ENCODE data around the gene NDUFAF5.
A peak's percentile ranks its signal among the peaks of the same experiment; 100 is the strongest.

The NDUFAF5 gene

DNA sequence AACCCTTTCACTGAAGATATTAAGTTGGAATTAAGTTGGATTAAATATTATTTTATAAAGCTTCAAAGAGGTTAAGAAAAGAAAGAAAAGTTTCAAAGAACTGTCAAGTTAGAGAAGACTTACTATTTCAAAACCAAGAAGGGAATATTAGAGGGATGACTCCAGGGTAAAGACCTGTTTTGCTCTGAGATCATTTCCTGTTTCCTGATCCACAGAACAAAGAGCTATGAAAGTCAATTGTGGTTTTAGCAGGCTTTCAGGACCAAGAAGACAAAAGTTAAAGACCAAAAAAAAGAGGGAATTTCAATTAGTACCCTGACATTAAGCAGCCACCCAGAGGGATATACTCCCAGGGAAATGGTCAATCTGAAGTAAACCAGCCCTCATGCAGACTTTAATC, 19.5 kb upstream of the NDUFAF5 start:
- Mint-ChIP-seq H3K27ac (peak overlapping the region in 1 of 2 donors; percentile 85), H3K4me3 (no peak overlapping the region), H3K9me3 (peaks cover 6 to 8% of the 10 kb centered on the region in 2 donors), H3K27me3 (no peaks in the 10 kb centered on the region), H3K4me1 (peaks cover 12% of the 10 kb centered on the region)
- no peak for ATAC-seq
- DNase-seq = no peak

DNA sequence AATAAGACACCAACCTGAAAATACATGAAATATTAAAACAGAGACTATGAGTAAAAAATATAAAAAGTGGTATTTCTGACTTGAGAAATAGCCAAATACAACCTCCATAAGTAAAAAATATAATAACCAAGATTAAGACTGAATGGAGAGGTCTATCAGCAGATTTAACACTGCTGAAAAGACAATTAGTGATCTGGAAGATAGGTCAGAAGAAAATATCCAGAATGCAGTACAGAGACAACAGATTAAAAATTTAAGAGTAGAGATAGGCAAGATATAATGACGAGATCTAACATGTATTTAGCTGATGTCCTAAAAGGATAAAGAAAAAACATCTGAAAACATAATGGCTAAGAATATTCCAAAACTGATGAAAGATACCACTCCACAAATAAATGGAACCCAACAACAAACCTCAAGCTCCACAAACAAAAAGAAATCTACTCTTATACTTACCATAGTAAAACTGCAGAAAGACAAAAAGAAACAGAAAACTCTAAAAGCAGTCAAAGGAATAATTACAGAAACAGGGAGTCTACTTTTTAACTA, 18.9 kb upstream of the NDUFAF5 start:
- peak overlapping the region in 1 of 2 donors; percentile 33 for H3K27ac Mint-ChIP-seq
- peaks cover 6 to 8% of the 10 kb centered on the region in 2 donors for H3K9me3 Mint-ChIP-seq
- no peak for ATAC-seq
- no peak for DNase-seq
- H3K4me3 Mint-ChIP-seq = no peak overlapping the region
- peaks cover 12% of the 10 kb centered on the region for H3K4me1 Mint-ChIP-seq
- no peaks in the 10 kb centered on the region for H3K27me3 Mint-ChIP-seq

DNA sequence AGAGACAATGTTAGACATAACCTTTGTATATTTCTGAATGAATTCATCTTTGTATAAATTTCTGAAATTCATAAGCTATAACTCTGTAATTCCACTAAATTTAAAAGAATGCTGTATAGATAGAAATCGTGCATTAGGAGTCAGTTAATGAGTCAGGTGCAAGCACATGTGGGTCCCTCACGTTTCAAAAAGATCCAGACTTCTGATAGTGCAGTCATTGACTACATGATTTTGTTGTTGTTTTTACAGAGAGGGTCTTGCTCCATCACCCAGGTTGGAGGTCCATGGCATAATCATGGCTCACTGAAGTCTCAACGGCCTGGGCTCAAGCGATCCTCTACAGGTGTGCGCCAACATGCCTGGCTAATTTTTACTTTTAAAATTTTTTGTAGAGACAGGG, 14.7 kb upstream of the NDUFAF5 start:
- ATAC-seq = no peak
- Mint-ChIP-seq H3K4me1 (peaks cover 11% of the 10 kb centered on the region), H3K4me3 (no peak overlapping the region)

DNA sequence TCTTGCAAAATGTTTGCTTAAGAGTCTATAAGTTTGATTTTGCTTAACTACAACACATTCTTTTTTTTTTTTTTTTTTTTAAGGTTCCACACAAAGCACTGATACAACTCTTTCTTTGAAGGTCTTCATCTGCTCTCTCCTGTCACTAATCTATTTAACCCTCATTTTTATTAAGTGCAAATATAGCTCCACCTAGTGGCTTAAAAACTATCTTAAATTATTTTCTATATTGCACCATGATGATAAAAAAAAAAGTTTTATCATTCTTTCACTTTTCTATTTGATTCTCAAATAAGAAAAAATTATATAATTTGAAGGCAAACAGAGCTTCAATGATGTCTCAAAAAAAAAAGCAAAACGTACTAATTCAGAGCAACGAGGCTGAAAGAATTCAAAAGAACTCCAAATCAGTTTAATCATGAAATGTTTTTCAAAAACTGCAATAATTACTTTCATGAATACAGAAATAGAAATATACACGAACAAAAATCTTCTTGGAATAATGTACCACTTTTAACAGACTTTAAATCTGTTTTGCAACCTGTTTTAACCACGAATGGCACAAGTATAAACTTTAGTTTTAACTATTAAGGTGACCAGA, 12.9 kb upstream of the NDUFAF5 start:
- DNase-seq (no peak), ATAC-seq (no peak)
- peaks cover 5% of the 10 kb centered on the region for H3K4me1 Mint-ChIP-seq
- no peak overlapping the region for H3K27ac Mint-ChIP-seq
- H3K4me3 Mint-ChIP-seq = no peak overlapping the region
- no peaks in the 10 kb centered on the region for H3K9me3 Mint-ChIP-seq
- no peaks in the 10 kb centered on the region for H3K27me3 Mint-ChIP-seq

More for the DNA sequence above, 14.7 kb upstream of the NDUFAF5 start:
- Mint-ChIP-seq H3K9me3 (peaks cover 6 to 8% of the 10 kb centered on the region in 2 donors), H3K27me3 (no peaks in the 10 kb centered on the region), H3K27ac (no peak overlapping the region)
- DNase-seq = no peak

DNA sequence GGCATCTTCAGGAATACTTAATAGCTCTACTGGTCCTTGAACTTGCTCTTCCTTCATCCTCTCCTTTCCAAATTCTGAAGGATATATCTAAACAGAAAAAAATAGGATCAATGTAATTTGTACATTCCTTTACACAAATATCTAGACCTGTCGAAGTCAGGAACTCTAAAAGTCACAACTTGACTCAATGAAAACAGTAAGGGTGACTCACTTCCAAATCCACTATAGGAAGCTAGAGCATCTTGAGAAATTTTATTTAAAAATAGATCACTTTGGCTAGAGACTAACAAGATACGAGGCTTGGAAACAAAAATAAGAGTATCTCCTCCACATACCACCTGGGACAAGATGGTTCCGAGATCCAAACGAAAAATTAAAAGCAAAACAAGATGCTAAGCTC, 12.3 kb upstream of the NDUFAF5 start:
- ATAC-seq = no peak
- H3K27ac Mint-ChIP-seq = peak overlapping the region in 1 of 2 donors; percentile 82
- no peaks in the 10 kb centered on the region for H3K9me3 Mint-ChIP-seq
- peaks cover 11% of the 10 kb centered on the region for H3K4me1 Mint-ChIP-seq
- no peak for DNase-seq
- no peaks in the 10 kb centered on the region for H3K27me3 Mint-ChIP-seq
- no peak overlapping the region for H3K4me3 Mint-ChIP-seq

DNA sequence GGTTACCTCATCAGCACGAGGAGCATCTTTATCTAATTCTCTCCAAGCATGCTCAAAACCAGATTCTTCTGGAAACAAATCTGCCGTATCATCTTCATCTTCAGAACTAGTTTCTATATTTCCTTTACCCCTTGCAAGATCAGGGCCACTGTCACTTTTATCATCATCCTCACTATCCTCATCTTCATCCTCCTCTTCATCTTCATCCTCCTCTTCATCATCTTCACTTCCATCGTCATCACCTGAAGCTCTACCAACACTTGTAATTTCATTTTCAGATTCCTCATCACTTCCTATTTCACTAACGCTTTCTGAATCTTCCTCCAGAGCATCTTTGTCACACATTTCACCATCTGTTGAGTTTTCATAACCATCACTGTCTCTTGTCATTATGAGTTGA, 9.0 kb upstream of the NDUFAF5 start:
- Mint-ChIP-seq H3K27me3 (no peaks in the 10 kb centered on the region), H3K27ac (no peak overlapping the region), H3K9me3 (no peaks in the 10 kb centered on the region), H3K4me1 (peaks cover 30% of the 10 kb centered on the region), H3K4me3 (no peak overlapping the region)
- ATAC-seq = no peak
- DNase-seq = no peak

DNA sequence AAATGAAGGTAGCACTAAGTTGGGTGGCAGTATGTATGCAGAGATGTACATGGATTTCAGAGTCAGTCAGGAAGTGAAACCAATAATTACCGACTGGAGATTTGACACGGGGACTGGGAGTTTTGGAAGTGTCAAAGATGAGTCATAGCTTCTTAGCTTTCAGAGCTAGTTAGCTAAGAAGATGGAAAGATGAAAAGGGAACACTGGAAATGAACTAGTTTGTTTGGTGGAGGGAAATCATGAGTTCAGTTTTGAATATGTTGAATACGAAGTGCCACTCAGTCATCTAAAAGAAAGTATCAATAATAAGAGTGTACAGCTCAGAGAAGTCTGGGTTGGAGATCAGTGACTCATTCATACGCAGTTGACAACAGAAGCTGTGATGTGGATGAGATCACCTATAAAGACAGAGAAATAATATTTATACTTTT, 7.6 kb upstream of the NDUFAF5 start:
- Mint-ChIP-seq H3K4me1 (peaks cover 38% of the 10 kb centered on the region), H3K9me3 (no peaks in the 10 kb centered on the region), H3K27me3 (no peaks in the 10 kb centered on the region), H3K4me3 (no peak overlapping the region), H3K27ac (peak overlapping the region in 1 of 2 donors; percentile 16)
- ATAC-seq (peak; percentile 49), DNase-seq (no peak)

DNA sequence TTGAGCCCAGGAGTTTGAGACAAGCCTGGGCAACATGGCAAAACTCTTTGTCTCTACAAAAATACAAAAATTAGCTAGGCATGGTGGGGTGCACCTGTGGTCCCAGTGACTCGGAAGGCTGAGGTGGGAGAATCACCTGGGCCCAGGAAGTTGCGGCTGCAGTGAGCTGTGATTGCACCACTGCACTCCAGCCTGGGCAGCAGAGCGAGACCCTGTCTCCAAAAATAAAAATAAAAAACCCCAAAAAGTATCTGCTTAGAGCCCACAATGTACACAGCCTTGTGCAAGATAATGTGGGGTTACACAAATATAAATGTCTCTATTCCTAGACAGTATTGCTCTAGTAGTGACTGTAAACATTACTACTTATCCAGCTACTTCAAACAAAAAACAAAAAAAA, 6.0 kb upstream of the NDUFAF5 start:
- Mint-ChIP-seq H3K9me3 (no peaks in the 10 kb centered on the region), H3K4me1 (peaks cover 52% of the 10 kb centered on the region), H3K27ac (peak overlapping the region in 1 of 2 donors; percentile 57), H3K4me3 (no peak overlapping the region), H3K27me3 (no peaks in the 10 kb centered on the region)
- no peak for ATAC-seq
- no peak for DNase-seq

DNA sequence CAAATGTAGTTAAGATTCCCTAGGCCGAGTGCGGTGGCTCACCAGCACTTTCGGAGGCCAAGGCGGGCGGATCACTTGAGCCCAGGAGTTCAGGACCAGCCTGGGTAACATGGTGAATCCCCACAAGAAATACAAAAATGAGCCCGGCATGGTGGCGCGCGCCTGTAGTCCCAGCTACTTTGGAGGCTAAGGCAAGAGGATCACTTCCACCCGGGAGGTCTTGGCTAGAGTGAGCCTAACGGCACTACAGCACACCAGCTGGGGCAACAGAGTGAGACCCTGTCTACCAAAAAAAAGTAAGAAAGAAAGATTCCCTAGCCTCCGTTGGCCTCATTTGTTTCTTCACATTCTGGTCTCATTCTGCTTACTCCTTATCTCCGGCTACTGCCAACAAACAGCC, 1.3 kb upstream of the NDUFAF5 start:
- Mint-ChIP-seq H3K9me3 (no peaks in the 10 kb centered on the region), H3K27me3 (no peaks in the 10 kb centered on the region), H3K4me3 (peak overlapping the region; percentile 92 to 93), H3K4me1 (peaks cover 60% of the 10 kb centered on the region), H3K27ac (peak overlapping the region in 1 of 2 donors; percentile 27)
- ATAC-seq (no peak), DNase-seq (no peak)

DNA sequence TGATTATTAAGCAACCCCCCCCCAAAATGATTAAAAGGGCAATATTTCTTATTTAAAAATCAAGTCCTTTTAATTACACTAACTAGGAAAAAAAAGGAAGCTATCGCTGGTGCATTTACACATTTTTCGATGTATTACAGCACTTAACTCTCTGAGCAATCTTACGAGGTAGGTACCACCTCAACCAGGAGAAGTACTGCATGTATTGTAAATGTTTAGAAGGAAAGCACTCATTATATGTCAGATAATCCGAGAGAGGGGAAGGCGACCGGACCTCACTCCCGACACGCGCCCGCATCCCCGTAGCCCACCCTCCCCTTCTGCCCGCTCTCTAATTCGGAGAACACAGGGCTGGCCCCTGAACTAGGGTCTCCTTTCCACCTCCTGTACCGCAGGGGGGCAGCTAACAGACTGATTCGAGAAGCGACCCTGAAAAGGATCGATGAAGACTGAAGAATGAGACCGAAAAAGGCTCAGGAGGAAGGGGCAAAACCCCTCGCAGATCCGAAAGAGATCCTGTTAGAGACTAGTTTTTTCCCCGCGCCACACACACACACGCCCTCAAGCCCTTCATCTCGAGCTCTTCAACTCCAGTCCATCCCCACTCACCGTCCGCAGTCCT, 446 bp upstream of the NDUFAF5 start:
- DNase-seq (no peak), ATAC-seq (peak; percentile 16)
- peak overlapping the region; percentile 92 to 93 for H3K4me3 Mint-ChIP-seq
- no peaks in the 10 kb centered on the region for H3K27me3 Mint-ChIP-seq
- H3K27ac Mint-ChIP-seq = peak overlapping the region; percentile 97 to 100
- H3K4me1 Mint-ChIP-seq = peaks cover 55% of the 10 kb centered on the region
- H3K9me3 Mint-ChIP-seq = no peaks in the 10 kb centered on the region

DNA sequence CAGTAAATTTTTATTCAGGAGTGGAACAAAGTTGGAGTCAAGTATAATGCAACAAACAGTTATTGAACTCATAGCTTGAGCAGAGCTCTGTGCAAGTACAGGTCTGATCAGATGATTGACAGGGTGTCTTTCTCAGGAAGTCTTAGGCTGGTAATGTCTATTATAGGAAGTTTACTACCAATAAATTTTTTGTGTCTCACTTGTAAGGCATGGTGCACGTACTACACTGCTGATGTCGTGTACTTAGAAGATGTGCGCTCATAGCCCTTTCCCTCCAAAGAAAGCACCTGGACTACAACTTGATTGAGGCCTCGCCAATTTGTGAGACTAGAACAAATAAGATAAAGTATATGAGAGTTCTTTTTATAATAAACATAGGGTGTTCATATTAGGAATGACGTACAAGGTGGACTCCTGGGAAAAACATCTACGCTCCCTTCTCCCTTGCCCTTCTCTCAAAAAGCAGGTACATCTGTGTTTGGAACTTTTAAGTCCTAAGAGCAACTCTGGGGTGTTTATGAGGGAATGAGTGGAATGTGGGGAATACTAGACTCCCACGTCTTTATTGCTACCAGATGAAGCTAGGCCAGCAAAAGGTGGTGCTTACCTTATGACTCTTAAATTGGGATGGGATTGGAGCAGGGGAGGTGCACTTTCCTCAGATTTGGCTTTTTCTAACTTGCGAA, 1.5 kb downstream of the NDUFAF5 start:
- no peak for ATAC-seq
- peak overlapping the region; percentile 92 to 93 for H3K4me3 Mint-ChIP-seq
- no peaks in the 10 kb centered on the region for H3K9me3 Mint-ChIP-seq
- peak overlapping the region; percentile 64 to 90 for H3K27ac Mint-ChIP-seq
- no peaks in the 10 kb centered on the region for H3K27me3 Mint-ChIP-seq
- peaks cover 39% of the 10 kb centered on the region for H3K4me1 Mint-ChIP-seq
- no peak for DNase-seq

DNA sequence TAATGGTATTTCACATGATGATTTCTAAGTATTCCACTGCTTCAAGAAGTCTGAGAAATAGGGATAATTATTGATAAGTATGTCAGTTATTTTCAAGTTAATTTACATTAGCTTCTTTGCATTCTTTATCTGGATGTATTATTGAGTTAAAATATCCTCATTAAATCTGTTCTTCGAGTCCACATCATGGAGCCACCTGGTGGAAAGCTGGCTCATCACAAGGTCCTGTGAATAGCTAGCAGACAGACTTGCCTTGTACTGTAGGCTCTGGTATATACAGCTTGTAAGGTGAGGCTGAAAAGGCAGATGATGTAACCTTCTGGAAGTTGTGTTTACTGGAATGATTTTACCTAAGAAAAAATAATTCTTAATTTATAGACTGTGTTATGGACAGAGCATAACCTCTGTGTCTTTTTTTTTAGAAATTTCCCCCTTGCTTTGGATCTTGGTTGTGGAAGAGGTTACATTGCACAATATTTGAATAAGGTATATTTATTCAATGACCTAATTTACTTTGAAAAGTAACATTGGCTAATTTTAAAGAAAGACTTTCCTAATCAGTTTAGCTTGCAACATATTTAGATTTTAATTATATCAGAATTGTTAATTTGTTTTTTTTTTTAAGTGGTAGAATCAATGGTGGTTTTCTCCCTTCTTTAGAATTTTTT, 3.5 kb downstream of the NDUFAF5 start:
- ATAC-seq (peak; percentile 42), DNase-seq (peak; percentile 10 to 33)
- H3K4me3 Mint-ChIP-seq = no peak overlapping the region
- no peaks in the 10 kb centered on the region for H3K9me3 Mint-ChIP-seq
- peaks cover 24% of the 10 kb centered on the region for H3K4me1 Mint-ChIP-seq
- H3K27me3 Mint-ChIP-seq = no peaks in the 10 kb centered on the region
- no peak overlapping the region for H3K27ac Mint-ChIP-seq

DNA sequence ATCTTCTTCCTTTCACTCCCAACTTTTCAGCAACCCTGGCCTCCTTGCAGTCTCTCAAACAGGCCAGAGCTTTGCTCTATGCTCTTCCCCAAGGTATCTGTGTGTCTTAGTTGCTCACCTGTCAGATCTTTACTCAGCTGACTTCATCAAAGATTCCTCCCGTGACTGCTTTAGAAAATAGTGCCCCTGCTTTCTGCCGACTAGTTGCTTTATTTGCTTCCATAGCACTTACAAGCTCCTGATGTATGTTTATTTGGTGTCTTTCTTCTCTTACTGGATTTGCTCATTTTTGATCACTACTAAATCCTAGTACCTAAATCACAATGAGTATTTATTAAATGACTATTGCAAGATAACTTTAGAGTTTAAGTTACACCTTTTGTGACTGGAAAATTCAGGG, 5.9 kb downstream of the NDUFAF5 start:
- no peaks in the 10 kb centered on the region for H3K27me3 Mint-ChIP-seq
- no peaks in the 10 kb centered on the region for H3K9me3 Mint-ChIP-seq
- H3K4me1 Mint-ChIP-seq = peaks cover 17% of the 10 kb centered on the region
- no peak for ATAC-seq
- DNase-seq = no peak
- H3K27ac Mint-ChIP-seq = peak overlapping the region in 1 of 2 donors; percentile 37
- no peak overlapping the region for H3K4me3 Mint-ChIP-seq

DNA sequence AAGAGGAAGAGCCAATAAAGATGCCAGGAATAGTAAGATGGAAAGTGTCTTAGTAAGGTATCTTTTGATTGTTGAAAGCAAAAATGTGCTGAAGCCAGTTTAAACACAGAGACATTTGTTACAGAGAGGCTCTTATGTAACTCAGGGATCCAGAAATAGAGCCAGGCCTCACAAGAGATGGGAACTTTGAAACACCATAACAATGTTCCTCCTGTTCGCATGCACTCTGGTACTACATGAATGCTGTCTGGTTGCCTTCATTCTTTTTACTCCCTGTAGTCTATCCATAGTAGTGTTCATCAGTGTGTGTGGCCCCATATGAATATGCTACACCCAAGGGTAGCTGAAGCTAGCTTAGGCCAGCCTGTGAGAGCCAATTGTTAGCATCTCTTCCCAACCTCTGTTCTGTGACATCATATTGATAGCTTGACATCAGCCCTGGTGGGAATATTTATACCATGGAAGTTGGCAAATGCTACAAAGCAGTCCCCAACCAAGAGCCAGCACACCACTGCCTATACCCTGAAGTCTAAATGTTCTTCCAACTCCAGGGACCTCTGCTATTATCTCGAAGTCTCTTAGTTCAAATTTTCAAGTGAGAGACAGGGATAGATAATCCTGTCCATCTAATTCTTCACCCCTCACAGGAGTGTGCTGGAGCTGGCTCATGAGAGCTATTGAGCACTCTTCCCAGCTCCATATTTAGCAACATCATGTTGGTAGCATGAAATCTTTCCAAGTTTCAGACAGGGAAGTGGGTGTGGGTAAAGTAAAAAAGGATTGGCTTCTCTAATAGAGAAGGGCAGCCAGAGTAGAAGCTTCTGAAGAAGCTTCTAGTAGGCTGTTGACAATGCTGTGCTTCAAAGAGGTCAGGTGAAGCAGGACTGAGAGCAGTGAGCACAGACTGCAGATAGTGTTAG, 7.0 kb downstream of the NDUFAF5 start:
- no peaks in the 10 kb centered on the region for H3K9me3 Mint-ChIP-seq
- no peak overlapping the region for H3K4me3 Mint-ChIP-seq
- H3K27me3 Mint-ChIP-seq = no peaks in the 10 kb centered on the region
- ATAC-seq (no peak), DNase-seq (no peak)
- H3K4me1 Mint-ChIP-seq = peaks cover 6% of the 10 kb centered on the region
- peak overlapping the region in 1 of 2 donors; percentile 29 for H3K27ac Mint-ChIP-seq

DNA sequence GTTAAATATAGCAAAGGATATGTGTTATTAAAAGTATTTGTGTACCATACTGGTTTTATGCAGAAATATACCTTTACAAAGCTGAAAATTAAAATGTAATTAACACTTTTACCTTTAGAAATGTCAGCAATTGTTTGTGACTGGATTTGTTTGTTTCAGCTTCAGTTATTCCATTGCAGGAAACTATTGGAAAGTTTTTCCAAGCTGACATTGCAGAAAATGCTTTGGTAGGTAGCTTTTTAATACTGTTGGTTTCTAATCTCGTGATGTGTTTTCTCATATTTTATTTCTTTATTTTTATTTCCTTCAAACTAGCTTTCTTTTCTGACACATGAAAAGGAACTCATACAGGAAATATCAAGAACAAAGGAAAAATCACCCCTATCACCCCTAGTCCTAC, 8.2 kb downstream of the NDUFAF5 start:
- Mint-ChIP-seq H3K27ac (no peak overlapping the region), H3K9me3 (no peaks in the 10 kb centered on the region), H3K4me1 (no peaks in the 10 kb centered on the region), H3K4me3 (no peak overlapping the region), H3K27me3 (no peaks in the 10 kb centered on the region)
- DNase-seq = no peak
- ATAC-seq = no peak

All from stimulated activated naive CD8-positive, alpha-beta T cell treated with anti-CD3 and anti-CD28 coated beads, Interleukin-15, amount 100 ng/mL, for 72 hours (primary cell).